ENCODE results near the gene USP5.

DNA sequence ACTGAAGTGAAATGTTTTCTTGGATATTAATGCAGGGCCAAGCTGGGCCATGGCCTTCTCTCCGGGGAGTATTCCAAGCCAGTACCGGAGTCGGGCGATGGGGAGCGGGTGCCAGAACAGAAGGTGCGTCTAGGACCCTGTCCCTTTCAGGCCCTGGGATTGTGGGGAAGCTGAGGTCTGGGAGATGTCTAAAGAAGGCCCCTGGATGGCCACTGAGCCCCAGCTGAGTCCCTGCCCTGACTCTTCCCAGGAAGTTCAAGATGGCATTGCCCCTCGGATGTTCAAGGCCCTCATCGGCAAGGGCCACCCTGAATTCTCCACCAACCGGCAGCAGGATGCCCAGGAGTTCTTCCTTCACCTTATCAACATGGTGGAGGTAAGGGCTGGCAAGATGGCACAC, 8.2 kb downstream of the USP5 start:
- TF ChIP-seq CTCF (IDR thresholded peaks at IDR 0.05; ENCODE audit: low read depth, low read length) (no peak), POLR2A (IDR thresholded peaks at IDR 0.05; ENCODE audit: extremely low read depth, insufficient read length) (no peak), MYC (IDR thresholded peaks at IDR 0.05; ENCODE audit: low read depth, low read length) (no peak)
- TF ChIP-seq, protein P1, sequence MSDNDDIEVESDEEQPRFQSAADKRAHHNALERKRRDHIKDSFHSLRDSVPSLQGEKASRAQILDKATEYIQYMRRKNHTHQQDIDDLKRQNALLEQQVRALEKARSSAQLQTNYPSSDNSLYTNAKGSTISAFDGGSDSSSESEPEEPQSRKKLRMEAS (IDR thresholded peaks at IDR 0.05; ENCODE audit: low read depth, low read length): no peak

Measured in NB4 (cell line).